Left lung (tissue), 10 donors: ENCODE measurements around the gene PGM2L1. TPM values are rescaled to one million over a fixed set of nuclear protein-coding genes. Genes with fewer than 3 reads are reported as not detected.

ENCODE experiments used
- ATAC-seq: fragments of 200-7000 bp; cut with Tn5 transposase; one replicate; pipeline ENCODE4 v1.9.1; 2020; ENCODE audit warnings: moderate library complexity
- DNase-seq, 4 donors: peaks; one replicate each; pipeline ENCODE4 v3.0.0-alpha.2; 2013 to 2020
- H3K27ac ChIP-seq, 2 donors: fragments of 200-600 bp; sonication (generic) in 1 of 2; one replicate each; pipeline versions ENCODE4 v1.5.0 to v1.8.0; 2020 to 2021
- H3K27me3 ChIP-seq, 2 donors: fragments of 200-600 bp; sonication (generic) in 1 of 2; one replicate each; pipeline versions ENCODE4 v1.5.0 to v1.8.0; 2020 to 2021
- H3K36me3 ChIP-seq, 2 donors: fragments of 200-600 bp; sonication (generic) in 1 of 2; one replicate each; pipeline versions ENCODE4 v1.5.0 to v1.8.0; 2020 to 2021
- H3K4me1 ChIP-seq, 2 donors: fragments of 200-600 bp; one replicate each; pipeline ENCODE4 v1.8.0; 2021
- H3K4me3 ChIP-seq, 2 donors: fragments of 200-600 bp; sonication (generic) in 1 of 2; one replicate each; pipeline versions ENCODE4 v1.5.0 to v1.8.0; 2020 to 2021; ENCODE audit warnings: mild to moderate bottlenecking in 1 of 2
- H3K9me3 ChIP-seq, 2 donors: fragments of 200-600 bp; sonication (generic) in 1 of 2; one replicate each; pipeline versions ENCODE4 v1.5.0 to v1.8.0; 2020 to 2021
- intact Hi-C, 2 donors: fragments of 100-400 bp; cut with DNase I; formaldehyde crosslinking; loops; one replicate each; pipeline versions ENCODE4 v1.11.2 to v1.14.2; 2022
- polyA plus RNA-seq, 6 donors: library from polyadenylated mRNA; unstranded; fragments of 120-200 nt; gene quantifications; one replicate each; pipeline ENCODE4 v1.2.1, GENCODE V29; 2013; ENCODE audit not compliant: insufficient read length in 6 of 6
- total RNA-seq, 2 donors: library from RNA; stranded (reverse); fragmentation: NEBNext Ultra II Directional; extraction: Animal tissue kit (Norgen Biotek cat#: 25700); gene quantifications; one replicate each; pipeline ENCODE4 v1.2.1, GENCODE V29; 2021
- TF ChIP-seq, protein P1 (sequence below), 2 donors: fragments of 200-600 bp; sonication (generic) in 1 of 2; IDR thresholded peaks; one replicate each; pipeline versions ENCODE4 v1.5.0 to v1.8.0; 2021; ENCODE audit warnings: antibody characterized with exemption in 2 of 2
- donor health status: DM: no; HTN: yes; CAD: no.
- donor health status: DM: no; HTN: no; CAD: no.

Gene PGM2L1
- total and polyA plus RNA-seq, 8 donors = 4.8 to 12.2 (median 5.7) TPM

DNA sequence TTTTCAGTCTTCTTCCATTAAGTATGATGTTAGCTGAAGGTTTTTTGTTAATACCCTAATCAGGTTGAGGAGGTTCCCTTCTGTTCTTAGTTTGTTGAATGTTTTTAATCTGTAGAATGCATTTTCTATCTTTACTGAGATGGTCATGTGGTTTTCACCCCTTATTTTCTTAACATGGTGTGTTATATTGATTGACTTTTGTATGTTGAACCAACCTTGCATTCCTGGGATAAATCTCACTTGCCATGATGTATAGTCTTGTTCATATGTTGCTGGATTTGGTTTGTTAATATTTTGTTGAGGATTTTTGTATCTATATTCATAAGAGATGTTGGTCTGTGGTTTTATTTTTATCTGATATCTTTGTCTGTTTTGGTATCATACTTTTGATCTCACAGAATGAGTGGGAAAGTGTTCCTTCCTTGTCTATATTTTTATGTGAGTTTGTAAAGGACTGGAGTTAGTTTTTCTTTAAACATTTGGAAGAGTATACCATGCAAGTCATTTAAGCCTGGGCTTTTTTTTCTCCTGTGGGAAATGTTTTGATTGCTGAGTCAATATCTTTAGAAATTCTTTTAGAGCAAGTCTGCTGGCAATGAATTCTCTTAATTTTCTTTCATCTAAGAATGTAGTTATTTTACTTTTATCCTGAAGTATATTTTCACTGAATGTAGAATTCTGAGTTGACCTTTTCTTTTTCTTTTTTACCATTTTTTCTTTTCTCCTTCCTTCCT, 81.3 kb downstream of the PGM2L1 start:
- H3K27ac ChIP-seq = no peak overlapping the region
- peaks cover 0 to under 1% of the 10 kb centered on the region in 2 donors for H3K27me3 ChIP-seq
- intact Hi-C loops = no loop called here
- H3K9me3 ChIP-seq = peaks cover 0 to 21% of the 10 kb centered on the region in 2 donors
- no peaks in the 10 kb centered on the region for H3K36me3 ChIP-seq
- TF ChIP-seq, protein P1, sequence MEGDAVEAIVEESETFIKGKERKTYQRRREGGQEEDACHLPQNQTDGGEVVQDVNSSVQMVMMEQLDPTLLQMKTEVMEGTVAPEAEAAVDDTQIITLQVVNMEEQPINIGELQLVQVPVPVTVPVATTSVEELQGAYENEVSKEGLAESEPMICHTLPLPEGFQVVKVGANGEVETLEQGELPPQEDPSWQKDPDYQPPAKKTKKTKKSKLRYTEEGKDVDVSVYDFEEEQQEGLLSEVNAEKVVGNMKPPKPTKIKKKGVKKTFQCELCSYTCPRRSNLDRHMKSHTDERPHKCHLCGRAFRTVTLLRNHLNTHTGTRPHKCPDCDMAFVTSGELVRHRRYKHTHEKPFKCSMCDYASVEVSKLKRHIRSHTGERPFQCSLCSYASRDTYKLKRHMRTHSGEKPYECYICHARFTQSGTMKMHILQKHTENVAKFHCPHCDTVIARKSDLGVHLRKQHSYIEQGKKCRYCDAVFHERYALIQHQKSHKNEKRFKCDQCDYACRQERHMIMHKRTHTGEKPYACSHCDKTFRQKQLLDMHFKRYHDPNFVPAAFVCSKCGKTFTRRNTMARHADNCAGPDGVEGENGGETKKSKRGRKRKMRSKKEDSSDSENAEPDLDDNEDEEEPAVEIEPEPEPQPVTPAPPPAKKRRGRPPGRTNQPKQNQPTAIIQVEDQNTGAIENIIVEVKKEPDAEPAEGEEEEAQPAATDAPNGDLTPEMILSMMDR (IDR thresholded peaks at IDR 0.05) = no peak
- DNase-seq (no peak), ATAC-seq (no peak)
- H3K4me3 ChIP-seq = no peak overlapping the region
- H3K4me1 ChIP-seq = peaks cover 0 to 4% of the 10 kb centered on the region in 2 donors

DNA sequence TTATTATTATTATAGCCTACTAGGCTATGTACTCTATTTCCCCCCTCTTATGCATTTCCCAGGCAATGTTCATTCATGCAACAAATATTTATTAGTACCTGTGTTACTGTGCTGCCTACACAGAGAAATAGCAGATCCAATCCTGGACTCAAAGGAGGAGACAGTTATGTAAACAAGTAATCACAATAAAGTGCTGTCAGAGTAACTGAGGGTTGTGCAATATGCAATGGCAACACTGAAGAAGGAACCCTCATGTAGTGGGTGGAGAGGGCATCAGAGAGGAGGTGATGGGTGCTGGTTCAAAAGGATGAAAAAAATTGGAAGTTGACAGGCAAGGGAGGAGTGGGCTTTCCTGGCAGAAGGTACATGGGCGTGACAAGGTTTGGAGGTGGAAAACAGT, 85.9 kb downstream of the PGM2L1 start:
- DNase-seq (no peak), ATAC-seq (peak; percentile 19)
- H3K4me1 ChIP-seq = peaks cover 0 to 8% of the 10 kb centered on the region in 2 donors

DNA sequence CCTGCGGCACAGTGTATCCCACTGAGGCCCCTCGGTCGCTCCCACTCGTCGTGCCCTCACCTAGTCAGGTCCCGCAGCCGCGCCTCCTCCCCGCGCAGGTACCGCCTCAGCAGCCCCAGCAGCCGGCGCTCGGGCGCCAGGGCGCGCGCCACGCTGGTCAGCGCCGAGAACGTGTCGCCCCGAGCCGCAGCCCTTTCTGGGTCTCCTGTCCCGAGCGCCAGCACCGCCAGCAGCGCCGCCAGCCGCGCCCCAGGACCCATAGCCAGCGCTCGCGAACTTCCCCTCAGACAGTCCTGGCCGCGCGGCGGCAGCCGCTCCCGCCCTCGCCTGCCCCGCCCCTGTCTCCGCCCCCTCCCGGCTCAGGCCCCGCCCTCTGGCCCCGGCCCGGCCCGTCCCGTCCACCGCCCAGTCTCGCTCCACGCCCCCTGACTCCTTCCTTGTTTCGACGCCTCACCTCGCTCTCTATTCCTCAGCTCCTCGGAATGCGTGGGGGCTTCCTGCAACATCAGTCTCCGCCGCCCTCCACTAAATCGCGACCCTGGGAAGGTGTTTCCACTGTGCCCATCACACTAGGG, 86.8 kb downstream of the PGM2L1 start, which contains the start of gene P4HA3:
TSS of gene P4HA3 (minus strand) at position 289 of the 575 bp plus-strand sequence. CDS start at position 260, 29 bp downstream.
- Histone ChIP-seq H3K36me3 (no peaks in the 10 kb centered on the region), H3K27me3 (peaks cover 0 to 22% of the 10 kb centered on the region in 2 donors), H3K4me1 (peaks cover 0 to 8% of the 10 kb centered on the region in 2 donors), H3K4me3 (peak within 1 kb of the TSS; percentile 43 to 47), H3K27ac (peak within 1 kb of the TSS in 1 of 2 donors; percentile 28), H3K9me3 (peaks cover 0 to 6% of the 10 kb centered on the region in 2 donors)
- TF ChIP-seq, protein P1 (IDR thresholded peaks at IDR 0.05) = no peak
- DNase-seq (peak in 3 of 4 donors; percentile 51 to 96 (median 85)), ATAC-seq (peak; percentile 99)
- intact Hi-C loops = no loop called here

More for the DNA sequence above, 85.9 kb downstream of the PGM2L1 start:
- Histone ChIP-seq H3K27me3 (peaks cover 0 to 22% of the 10 kb centered on the region in 2 donors), H3K36me3 (no peaks in the 10 kb centered on the region), H3K27ac (no peak overlapping the region), H3K4me3 (no peak overlapping the region), H3K9me3 (peaks cover 0 to 15% of the 10 kb centered on the region in 2 donors)
- intact Hi-C loops = no loop called here
- TF ChIP-seq, protein P1 (IDR thresholded peaks at IDR 0.05) = no peak

DNA sequence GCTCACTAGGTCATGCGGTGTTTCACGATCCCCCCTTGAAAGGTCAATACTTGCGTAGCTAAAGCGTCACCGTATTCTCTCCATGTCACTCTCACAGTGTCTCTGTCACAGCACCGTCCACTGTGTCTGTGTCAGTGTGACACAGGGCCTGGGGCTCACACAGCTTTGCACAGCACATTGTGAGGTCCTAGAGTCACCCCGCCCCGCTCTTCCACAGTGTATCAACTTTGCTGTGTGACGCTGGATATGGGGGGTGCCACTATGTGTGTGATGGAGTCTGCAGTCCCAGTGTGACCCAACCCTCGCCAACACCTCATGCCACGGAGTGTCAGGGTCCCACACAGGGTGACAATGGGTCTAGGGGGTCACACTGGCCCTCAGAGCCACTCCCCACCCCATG, 87.4 kb downstream of the PGM2L1 start:
- ATAC-seq = peak; percentile 5
- Histone ChIP-seq H3K27ac (peak overlapping the region in 1 of 2 donors; percentile 28), H3K27me3 (peaks cover 0 to 22% of the 10 kb centered on the region in 2 donors), H3K4me1 (peaks cover 0 to 8% of the 10 kb centered on the region in 2 donors), H3K4me3 (peak overlapping the region; percentile 43 to 47), H3K9me3 (peaks cover 0 to 3% of the 10 kb centered on the region in 2 donors), H3K36me3 (no peaks in the 10 kb centered on the region)
- no peak for DNase-seq
- intact Hi-C loops = no loop called here
- TF ChIP-seq, protein P1 (IDR thresholded peaks at IDR 0.05) = no peak

DNA sequence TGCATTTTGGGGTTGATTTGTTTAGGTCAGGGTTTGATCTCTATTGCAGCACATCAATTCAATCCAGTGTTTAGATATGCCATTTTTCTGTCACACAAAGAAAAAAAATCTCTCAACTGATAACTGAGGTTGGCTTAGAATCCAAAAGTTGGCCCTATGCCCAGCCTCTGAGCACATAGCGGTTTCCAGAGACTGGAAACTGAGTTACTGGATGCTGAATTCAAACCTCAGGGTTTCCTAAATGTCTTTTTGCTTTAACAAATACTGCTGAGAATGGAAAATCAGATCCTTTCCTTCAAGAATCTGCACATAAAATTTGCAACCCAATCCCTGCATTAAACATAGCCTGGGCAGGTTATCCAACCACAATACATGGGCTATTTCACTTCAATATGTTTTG, 90.8 kb downstream of the PGM2L1 start:
- no peaks in the 10 kb centered on the region for H3K9me3 ChIP-seq
- intact Hi-C loops = no loop called here
- peaks cover 0 to 8% of the 10 kb centered on the region in 2 donors for H3K4me1 ChIP-seq
- no peak overlapping the region for H3K4me3 ChIP-seq
- TF ChIP-seq, protein P1 (IDR thresholded peaks at IDR 0.05) = no peak
- H3K36me3 ChIP-seq = no peaks in the 10 kb centered on the region
- H3K27me3 ChIP-seq = peaks cover 0 to 27% of the 10 kb centered on the region in 2 donors
- peak in 1 of 4 donors; percentile 44 for DNase-seq
- no peak overlapping the region for H3K27ac ChIP-seq
- ATAC-seq = no peak
